Neural progenitor cell (in vitro differentiated cells): ENCODE data around the gene PRF1. TPM values are rescaled to one million over a fixed set of nuclear protein-coding genes. Genes with fewer than 3 reads are reported as not detected.

Experiments used
- DNase-seq: peaks from one replicate; pipeline ENCODE4 v3.0.0-alpha.2; 2016; ENCODE audit warnings: low spot score
- H2AFZ ChIP-seq: fragments of 200-600 bp; sonication (generic); replicated peaks from 2 replicates; pipeline ENCODE4 v1.6.1; 2016; ENCODE audit warnings: antibody characterized with exemption
- H3F3A ChIP-seq: fragments of 200-600 bp; sonication (generic); 2 replicates; pipeline ENCODE4 v1.6.1; 2016; ENCODE audit warnings: antibody characterized with exemption, low read depth
- H3K27ac ChIP-seq: fragments of 200-600 bp; sonication (generic); 2 replicates; pipeline ENCODE4 v1.5.1; 2016; ENCODE audit warnings: mild to moderate bottlenecking
- H3K27me3 ChIP-seq: fragments of 200-600 bp; sonication (generic); 2 replicates; pipeline ENCODE4 v1.6.1; 2016; ENCODE audit warnings: mild to moderate bottlenecking, moderate library complexity
- H3K36me3 ChIP-seq: fragments of 200-600 bp; sonication (generic); 2 replicates; pipeline ENCODE4 v1.5.1; 2016
- H3K4me1 ChIP-seq: fragments of 200-600 bp; sonication (generic); 2 replicates; pipeline ENCODE4 v1.6.1; 2016; ENCODE audit warnings: mixed run types
- H3K4me2 ChIP-seq: fragments of 200-600 bp; sonication (generic); 2 replicates; pipeline ENCODE4 v1.6.1; 2016
- H3K4me3 ChIP-seq: fragments of 200-600 bp; sonication (generic); 2 replicates; pipeline ENCODE4 v1.5.1; 2016
- H3K79me2 ChIP-seq: fragments of 200-600 bp; sonication (generic); 2 replicates; pipeline ENCODE4 v1.6.1; 2016; ENCODE audit warnings: low read depth
- H3K9ac ChIP-seq: fragments of 200-600 bp; sonication (generic); 2 replicates; pipeline ENCODE4 v1.6.1; 2016
- H3K9me3 ChIP-seq: fragments of 200-600 bp; sonication (generic); 2 replicates; pipeline ENCODE4 v1.5.1; 2016; ENCODE audit warnings: low read depth
- H4K20me1 ChIP-seq: fragments of 200-600 bp; sonication (generic); 2 replicates; pipeline ENCODE4 v1.6.1; 2016; ENCODE audit warnings: low read depth
- H3K27ac Mint-ChIP-seq: 3 replicates; pipeline ENCODE4 v1.8.0; 2021; ENCODE audit warnings: mixed read lengths
- H3K27me3 Mint-ChIP-seq: 2 replicates; pipeline ENCODE4 v1.8.0; 2022; ENCODE audit warnings: low read depth, mild to moderate bottlenecking, inconsistent platforms, moderate library complexity, mixed read lengths; ENCODE audit not compliant: insufficient read depth
- H3K36me3 Mint-ChIP-seq: 3 replicates; pipeline ENCODE4 v1.8.0; 2021; ENCODE audit warnings: mixed read lengths
- H3K4me1 Mint-ChIP-seq: 3 replicates; pipeline ENCODE4 v1.8.0; 2021; ENCODE audit warnings: mixed read lengths
- H3K4me3 Mint-ChIP-seq: 3 replicates; pipeline ENCODE4 v1.8.0; 2021; ENCODE audit warnings: mild to moderate bottlenecking, moderate library complexity, mixed read lengths
- H3K9me3 Mint-ChIP-seq: 3 replicates; pipeline ENCODE4 v1.8.0; 2020; ENCODE audit warnings: mixed read lengths
- EZH2 ChIP-seq: fragments of 200-600 bp; sonication (generic); IDR thresholded peaks from 2 replicates; pipeline ENCODE4 v1.6.1; 2017; ENCODE audit warnings: antibody characterized with exemption, mild to moderate bottlenecking, moderate library complexity
- EZH2phosphoT487 ChIP-seq: fragments of 200-600 bp; sonication (generic); IDR thresholded peaks from 2 replicates; pipeline ENCODE4 v1.6.1; 2017; ENCODE audit warnings: antibody characterized with exemption
- total RNA-seq: library from RNA; depleted of rRNA; stranded (reverse); fragments of >200 nt; gene quantifications from 2 replicates; pipeline ENCODE4 v1.2.3, GENCODE V29; 2015; ENCODE audit warnings: low replicate concordance
- TF ChIP-seq, protein P1 (sequence below): fragments of 200-600 bp; sonication (generic); IDR thresholded peaks from 2 replicates; pipeline ENCODE4 v1.5.1; 2017; ENCODE audit warnings: antibody characterized with exemption, mild to moderate bottlenecking

PRF1 gene
- total RNA-seq, 1 donor from 2014 or later: not detected

DNA sequence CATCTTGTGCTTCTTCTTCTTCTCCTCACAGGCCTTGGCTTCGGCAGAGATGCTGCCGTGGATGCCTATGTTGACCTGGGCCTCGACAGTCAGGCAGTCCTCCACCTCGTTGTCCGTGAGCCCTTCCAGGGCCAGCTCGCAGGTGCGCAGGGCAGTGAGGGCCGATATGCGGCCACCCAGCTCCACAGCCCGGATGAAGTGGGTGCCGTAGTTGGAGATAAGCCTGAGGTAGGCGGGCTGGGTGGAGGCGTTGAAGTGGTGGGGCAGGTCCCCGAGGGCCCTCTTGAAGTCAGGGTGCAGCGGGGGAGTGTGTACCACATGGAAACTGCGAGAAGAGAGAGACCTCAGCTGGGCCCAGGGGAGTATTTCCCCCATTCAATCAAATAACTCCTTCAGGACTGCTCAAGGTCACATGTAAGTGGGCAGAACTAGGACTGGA is 3.7 kb downstream of the PRF1 start:
- H3K27me3 ChIP-seq: no peaks in the 10 kb centered on the region

DNA sequence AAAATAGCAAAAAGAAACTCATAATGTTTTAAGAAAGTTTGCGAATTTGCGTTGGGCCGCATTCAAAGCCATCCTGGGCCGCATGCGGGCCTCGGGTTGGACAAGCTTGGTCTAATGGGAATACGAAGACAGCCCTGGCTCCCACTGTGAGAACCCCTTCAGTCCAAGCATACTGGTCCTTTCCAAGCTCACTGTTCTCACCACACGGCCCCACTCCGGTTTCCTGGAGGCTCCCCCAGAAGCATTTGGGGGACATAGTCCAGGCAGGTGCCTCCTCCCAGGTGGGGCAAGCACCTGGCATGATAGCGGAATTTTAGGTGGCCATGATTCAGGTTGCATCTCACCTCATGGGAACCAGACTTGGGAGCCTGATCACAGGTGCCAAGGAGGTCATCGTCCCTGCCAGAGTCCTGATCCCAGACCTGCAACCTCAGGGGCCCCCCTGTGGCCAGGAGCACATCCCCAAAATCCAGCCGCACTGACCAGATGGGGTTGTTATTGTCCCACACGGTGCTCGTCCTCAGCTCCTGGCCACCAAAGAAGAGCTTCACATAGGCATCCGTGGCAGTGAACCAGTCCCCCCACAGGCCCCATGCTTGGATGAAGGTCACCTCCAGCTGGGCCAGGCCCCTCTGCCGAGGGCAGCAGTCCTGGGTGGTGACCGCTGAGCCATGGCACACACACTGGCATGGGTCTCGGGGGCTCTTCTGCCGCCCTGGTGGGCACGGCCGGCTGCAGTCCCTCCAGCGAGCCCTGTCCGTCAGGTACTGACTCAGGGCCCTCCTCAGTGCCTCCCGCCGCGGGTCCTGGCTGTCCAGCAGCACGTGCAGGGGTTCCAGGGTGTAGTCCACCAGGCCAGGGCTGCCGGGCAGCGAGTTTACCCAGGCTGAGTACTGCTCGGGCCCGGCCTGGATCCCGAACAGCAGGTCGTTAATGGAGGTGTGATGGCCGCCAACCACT is 4.4 kb downstream of the PRF1 start:
- Histone ChIP-seq H3K79me2 (no peaks in the 10 kb centered on the region), H3K4me1 (no peaks in the 10 kb centered on the region), H3K4me2 (no peak overlapping the region), H3K9ac (no peak overlapping the region), H3K27ac (no peak overlapping the region), H4K20me1 (no peaks in the 10 kb centered on the region), H3K9me3 (no peaks in the 10 kb centered on the region), H3F3A (no peaks in the 10 kb centered on the region), H2AFZ (no peak overlapping the region), H3K36me3 (no peaks in the 10 kb centered on the region), H3K4me3 (no peak overlapping the region), H3K27me3 (no peaks in the 10 kb centered on the region)
- DNase-seq: no peak
- peaks cover 23% of the 10 kb centered on the region for H3K4me1 Mint-ChIP-seq
- no peaks in the 10 kb centered on the region for H3K9me3 Mint-ChIP-seq
- no peak overlapping the region for H3K4me3 Mint-ChIP-seq
- TF ChIP-seq EZH2: no peak
- TF ChIP-seq, protein P1, sequence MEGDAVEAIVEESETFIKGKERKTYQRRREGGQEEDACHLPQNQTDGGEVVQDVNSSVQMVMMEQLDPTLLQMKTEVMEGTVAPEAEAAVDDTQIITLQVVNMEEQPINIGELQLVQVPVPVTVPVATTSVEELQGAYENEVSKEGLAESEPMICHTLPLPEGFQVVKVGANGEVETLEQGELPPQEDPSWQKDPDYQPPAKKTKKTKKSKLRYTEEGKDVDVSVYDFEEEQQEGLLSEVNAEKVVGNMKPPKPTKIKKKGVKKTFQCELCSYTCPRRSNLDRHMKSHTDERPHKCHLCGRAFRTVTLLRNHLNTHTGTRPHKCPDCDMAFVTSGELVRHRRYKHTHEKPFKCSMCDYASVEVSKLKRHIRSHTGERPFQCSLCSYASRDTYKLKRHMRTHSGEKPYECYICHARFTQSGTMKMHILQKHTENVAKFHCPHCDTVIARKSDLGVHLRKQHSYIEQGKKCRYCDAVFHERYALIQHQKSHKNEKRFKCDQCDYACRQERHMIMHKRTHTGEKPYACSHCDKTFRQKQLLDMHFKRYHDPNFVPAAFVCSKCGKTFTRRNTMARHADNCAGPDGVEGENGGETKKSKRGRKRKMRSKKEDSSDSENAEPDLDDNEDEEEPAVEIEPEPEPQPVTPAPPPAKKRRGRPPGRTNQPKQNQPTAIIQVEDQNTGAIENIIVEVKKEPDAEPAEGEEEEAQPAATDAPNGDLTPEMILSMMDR: no peak
- no peak for TF ChIP-seq EZH2phosphoT487
- H3K36me3 Mint-ChIP-seq: no peaks in the 10 kb centered on the region
- H3K27me3 Mint-ChIP-seq: peaks cover 10% of the 10 kb centered on the region
- peak overlapping the region; percentile 13 for H3K27ac Mint-ChIP-seq

More for the DNA sequence above, 3.7 kb downstream of the PRF1 start:
- no peak for DNase-seq
- Mint-ChIP-seq H3K27me3 (peaks cover 7% of the 10 kb centered on the region), H3K27ac (no peak overlapping the region), H3K4me1 (peaks cover 19% of the 10 kb centered on the region), H3K9me3 (no peaks in the 10 kb centered on the region), H3K36me3 (no peaks in the 10 kb centered on the region), H3K4me3 (no peak overlapping the region)
- H3K4me3 ChIP-seq: no peak overlapping the region
- no peak overlapping the region for H2AFZ ChIP-seq
- no peaks in the 10 kb centered on the region for H4K20me1 ChIP-seq
- no peaks in the 10 kb centered on the region for H3K79me2 ChIP-seq
- no peaks in the 10 kb centered on the region for H3K4me1 ChIP-seq
- H3K27ac ChIP-seq: no peak overlapping the region
- H3K9me3 ChIP-seq: no peaks in the 10 kb centered on the region
- no peaks in the 10 kb centered on the region for H3K36me3 ChIP-seq
- TF ChIP-seq EZH2: no peak
- TF ChIP-seq EZH2phosphoT487: no peak
- H3K9ac ChIP-seq: no peak overlapping the region
- H3F3A ChIP-seq: no peaks in the 10 kb centered on the region
- H3K4me2 ChIP-seq: no peak overlapping the region

DNA sequence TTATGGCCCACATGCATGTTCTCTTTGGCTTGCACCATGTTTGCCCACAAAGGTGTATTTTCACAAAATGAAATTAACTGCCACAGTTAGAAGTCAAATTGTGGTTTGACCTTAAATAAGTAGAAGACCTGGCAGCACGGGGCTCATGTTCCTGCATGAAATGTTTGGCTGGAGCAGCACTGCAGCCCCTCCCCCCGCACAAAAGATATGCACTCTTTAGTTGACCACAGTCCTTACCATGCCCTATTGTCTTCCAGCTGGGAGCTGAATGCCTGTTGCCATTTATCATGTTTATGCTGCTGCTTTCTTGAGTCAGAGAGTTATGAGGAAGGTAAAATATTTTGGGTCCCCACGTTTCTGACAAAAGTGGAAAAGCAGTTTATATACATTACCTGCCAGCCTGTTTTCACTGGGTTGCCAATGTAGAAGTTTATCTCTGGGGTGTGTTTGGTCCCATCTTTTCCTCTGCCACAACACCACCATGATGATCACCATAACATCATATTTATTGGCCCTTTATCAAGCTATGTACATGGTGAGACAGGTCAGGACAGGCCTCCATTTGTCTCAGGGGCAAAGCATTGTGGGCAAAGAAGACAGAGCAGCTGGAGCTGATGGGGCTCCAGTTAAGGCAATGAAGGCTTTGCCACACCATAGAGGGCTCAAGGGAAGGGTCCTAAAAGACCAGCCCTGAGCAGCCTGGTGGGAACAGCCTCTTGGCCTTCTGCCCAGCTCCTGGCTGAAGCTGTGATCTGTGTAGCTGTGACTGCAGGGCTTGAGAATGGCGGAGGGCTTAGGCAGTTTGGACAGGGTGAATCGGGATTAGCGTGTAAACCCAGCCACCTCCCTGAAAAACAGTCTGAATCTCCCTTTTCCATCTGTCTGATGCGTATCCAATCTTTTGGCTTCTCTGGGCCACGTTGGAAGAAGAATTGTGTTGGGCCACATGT is 5.4 kb downstream of the PRF1 start:
- Histone ChIP-seq H3K9ac (no peak overlapping the region), H3K9me3 (no peaks in the 10 kb centered on the region), H3K4me2 (no peak overlapping the region), H2AFZ (no peak overlapping the region), H3K4me3 (no peak overlapping the region), H3K79me2 (no peaks in the 10 kb centered on the region), H4K20me1 (no peaks in the 10 kb centered on the region), H3K27me3 (no peaks in the 10 kb centered on the region), H3F3A (no peaks in the 10 kb centered on the region), H3K27ac (no peak overlapping the region), H3K4me1 (no peaks in the 10 kb centered on the region), H3K36me3 (no peaks in the 10 kb centered on the region)
- TF ChIP-seq, protein P1: no peak
- no peak for TF ChIP-seq EZH2
- no peak for TF ChIP-seq EZH2phosphoT487
- peaks cover 23% of the 10 kb centered on the region for H3K4me1 Mint-ChIP-seq
- no peaks in the 10 kb centered on the region for H3K36me3 Mint-ChIP-seq
- H3K4me3 Mint-ChIP-seq: no peak overlapping the region
- H3K27me3 Mint-ChIP-seq: peaks cover 11% of the 10 kb centered on the region
- no peaks in the 10 kb centered on the region for H3K9me3 Mint-ChIP-seq
- no peak for DNase-seq
- H3K27ac Mint-ChIP-seq: peak overlapping the region; percentile 13
